GM23338 (cell line): Measurements from ENCODE around the gene KLK6.

ENCODE experiments used
- CREB1 ChIP-seq: fragments of 250-450 bp; sonication (Bioruptor Pico); IDR thresholded peaks from 2 replicates; pipeline ENCODE4 v1.5.0; 2020; ENCODE audit warnings: low read depth, mild to moderate bottlenecking, moderate library complexity
- CTCF ChIP-seq, 2 experiments: fragments of 200-600 bp in 1 of 2; sonication (generic) in 1 of 2; conservative IDR thresholded peaks; 2 replicates each; pipeline versions ENCODE4 v1.5.1 to v1.6.1; 2016 to 2017; ENCODE audit warnings: antibody characterized with exemption in 2 of 2, low read depth in 2 of 2, mild to moderate bottlenecking in 2 of 2, moderate library complexity in 1 of 2
- ETS1 ChIP-seq: IDR thresholded peaks from 2 replicates; pipeline ENCODE4 v1.6.1; 2016; ENCODE audit warnings: antibody characterized with exemption
- EZH2 ChIP-seq: fragments of 200-600 bp; sonication (generic); IDR thresholded peaks from one replicate; pipeline ENCODE4 v1.8.0; 2017; ENCODE audit warnings: antibody characterized with exemption, mild to moderate bottlenecking, low read depth; ENCODE audit not compliant: unreplicated experiment
- EZH2phosphoT487 ChIP-seq: fragments of 200-600 bp; sonication (generic); IDR thresholded peaks from one replicate; pipeline ENCODE4 v1.8.1; 2018; ENCODE audit warnings: antibody characterized with exemption; ENCODE audit not compliant: unreplicated experiment
- JUNB ChIP-seq: IDR thresholded peaks from one replicate; pipeline ENCODE4 v1.6.1; 2016; ENCODE audit warnings: antibody characterized with exemption; ENCODE audit not compliant: unreplicated experiment
- POLR2AphosphoS5 ChIP-seq: IDR thresholded peaks from 2 replicates; pipeline ENCODE4 v1.6.1; 2016; ENCODE audit warnings: antibody characterized with exemption, low read depth
- ZNF331 ChIP-seq: fragments of 250-450 bp; sonication (Bioruptor Pico); IDR thresholded peaks from 2 replicates; pipeline ENCODE4 v1.5.0; 2020; ENCODE audit warnings: low read depth, mild to moderate bottlenecking, moderate library complexity
- ZNF462 ChIP-seq: fragments of 250-450 bp; sonication (Bioruptor Pico); IDR thresholded peaks from 2 replicates; pipeline ENCODE4 v1.5.0; 2020; ENCODE audit warnings: mild to moderate bottlenecking, moderate library complexity
- TF ChIP-seq, protein P1 (sequence below): IDR thresholded peaks from one replicate; pipeline ENCODE4 v1.6.1; 2018; ENCODE audit warnings: antibody characterized with exemption; ENCODE audit not compliant: unreplicated experiment

- TF ChIP-seq CTCF (conservative IDR thresholded peaks at IDR 0.05; ENCODE audit: low read depth in 2 of 2) (no peak), POLR2AphosphoS5 (no peak), EZH2 (no peak), ETS1 (no peak), JUNB (no peak), CREB1 (CRISPR knock-in tag) (no peak), ZNF462 (no peak), ZNF331 (CRISPR knock-in tag) (no peak), EZH2phosphoT487 (no peak)
- TF ChIP-seq, protein P1, sequence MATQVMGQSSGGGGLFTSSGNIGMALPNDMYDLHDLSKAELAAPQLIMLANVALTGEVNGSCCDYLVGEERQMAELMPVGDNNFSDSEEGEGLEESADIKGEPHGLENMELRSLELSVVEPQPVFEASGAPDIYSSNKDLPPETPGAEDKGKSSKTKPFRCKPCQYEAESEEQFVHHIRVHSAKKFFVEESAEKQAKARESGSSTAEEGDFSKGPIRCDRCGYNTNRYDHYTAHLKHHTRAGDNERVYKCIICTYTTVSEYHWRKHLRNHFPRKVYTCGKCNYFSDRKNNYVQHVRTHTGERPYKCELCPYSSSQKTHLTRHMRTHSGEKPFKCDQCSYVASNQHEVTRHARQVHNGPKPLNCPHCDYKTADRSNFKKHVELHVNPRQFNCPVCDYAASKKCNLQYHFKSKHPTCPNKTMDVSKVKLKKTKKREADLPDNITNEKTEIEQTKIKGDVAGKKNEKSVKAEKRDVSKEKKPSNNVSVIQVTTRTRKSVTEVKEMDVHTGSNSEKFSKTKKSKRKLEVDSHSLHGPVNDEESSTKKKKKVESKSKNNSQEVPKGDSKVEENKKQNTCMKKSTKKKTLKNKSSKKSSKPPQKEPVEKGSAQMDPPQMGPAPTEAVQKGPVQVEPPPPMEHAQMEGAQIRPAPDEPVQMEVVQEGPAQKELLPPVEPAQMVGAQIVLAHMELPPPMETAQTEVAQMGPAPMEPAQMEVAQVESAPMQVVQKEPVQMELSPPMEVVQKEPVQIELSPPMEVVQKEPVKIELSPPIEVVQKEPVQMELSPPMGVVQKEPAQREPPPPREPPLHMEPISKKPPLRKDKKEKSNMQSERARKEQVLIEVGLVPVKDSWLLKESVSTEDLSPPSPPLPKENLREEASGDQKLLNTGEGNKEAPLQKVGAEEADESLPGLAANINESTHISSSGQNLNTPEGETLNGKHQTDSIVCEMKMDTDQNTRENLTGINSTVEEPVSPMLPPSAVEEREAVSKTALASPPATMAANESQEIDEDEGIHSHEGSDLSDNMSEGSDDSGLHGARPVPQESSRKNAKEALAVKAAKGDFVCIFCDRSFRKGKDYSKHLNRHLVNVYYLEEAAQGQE: no peak
These were observed 23.3 kb upstream of the KLK6 start for GRCh38 chr19:50992666-50993035.
